ENCODE measurements around the gene TPBG.

Gene TPBG

GRCh38 chr6:82415820-82416219 is 52.2 kb downstream of the TPBG start:
- Histone ChIP-seq H3K36me3 (ENCODE audit: insufficient read depth, low read length) (no peaks in the 10 kb centered on the region), H3K9me3 (ENCODE audit: low read length) (no peaks in the 10 kb centered on the region), H3K4me1 (ENCODE audit: insufficient read depth, low read length) (no peaks in the 10 kb centered on the region), H3K4me3 (ENCODE audit: low read depth in 1 of 2, low read length in 2 of 2) (no peak overlapping the region), H3K27ac (ENCODE audit: low read depth, low read length) (no peak overlapping the region), H3K27me3 (ENCODE audit: control insufficient read depth in 1 of 2, insufficient read depth in 2 of 2, low read length in 2 of 2) (no peaks in the 10 kb centered on the region), H3K9ac (ENCODE audit: low read length) (no peak overlapping the region)

DNA sequence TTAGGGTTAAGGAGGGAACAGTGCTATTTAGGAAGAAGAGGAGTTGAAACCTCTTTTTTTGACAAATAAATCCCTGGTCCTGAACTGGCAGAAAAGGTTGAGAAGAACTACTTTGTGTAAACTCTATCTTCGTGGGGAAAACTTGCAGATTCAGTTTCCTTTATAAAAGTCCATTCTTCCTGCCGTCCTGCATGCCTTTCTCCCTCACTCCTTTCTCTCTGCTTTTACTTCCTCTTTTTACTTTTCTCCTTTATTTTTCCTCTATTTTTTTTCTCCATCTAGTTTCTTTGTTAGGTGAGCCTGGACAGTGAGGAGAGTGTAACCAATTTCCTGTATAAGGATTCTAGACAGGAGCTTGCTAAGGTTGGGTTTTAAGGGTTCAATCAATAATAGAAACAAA is 52.7 kb downstream of the TPBG start:
- no peaks in the 10 kb centered on the region for H3K27me3 ChIP-seq (ENCODE audit: control insufficient read depth in 1 of 2, insufficient read depth in 2 of 2, low read length in 2 of 2)
- H3K9ac ChIP-seq (ENCODE audit: low read length) = no peak overlapping the region
- H3K4me3 ChIP-seq (ENCODE audit: low read depth in 1 of 2, low read length in 2 of 2) = no peak overlapping the region
- no peaks in the 10 kb centered on the region for H3K4me1 ChIP-seq (ENCODE audit: insufficient read depth, low read length)
- no peaks in the 10 kb centered on the region for H3K9me3 ChIP-seq (ENCODE audit: low read length)
- H3K27ac ChIP-seq (ENCODE audit: low read depth, low read length) = no peak overlapping the region
- H3K36me3 ChIP-seq (ENCODE audit: insufficient read depth, low read length) = no peaks in the 10 kb centered on the region

Data from muscle layer of colon (tissue), 2 donors.